Stimulated activated CD8-positive, alpha-beta memory T cell treated with anti-CD3 and anti-CD28 coated beads, Interleukin-4, amount 100 ng/mL, for 1 hour (primary cell): ENCODE data around the gene PVRIG.
"Not testable (repeated sequence)": the region's sequence is repeated elsewhere in the genome, so short reads cannot be mapped to it uniquely, and the experiment has no call there.

ENCODE experiments used
- DNase-seq, 2 donors: peaks; one replicate each; pipeline ENCODE4 v3.0.0-alpha.2; 2020; ENCODE audit warnings: low read depth in 2 of 2, low spot score in 1 of 2

PVRIG gene

GRCh38 chr7:100219801-100220585, at the start of gene PVRIG:
PVRIG (plus strand) TSS chr7:100219949; CDS start chr7:100219971, 22 bp downstream.
- not testable (repeated sequence) for DNase-seq

- no peak for DNase-seq
Observed at GRCh38 chr7:100170101-100170897, 49.5 kb upstream of the PVRIG start.

DNA sequence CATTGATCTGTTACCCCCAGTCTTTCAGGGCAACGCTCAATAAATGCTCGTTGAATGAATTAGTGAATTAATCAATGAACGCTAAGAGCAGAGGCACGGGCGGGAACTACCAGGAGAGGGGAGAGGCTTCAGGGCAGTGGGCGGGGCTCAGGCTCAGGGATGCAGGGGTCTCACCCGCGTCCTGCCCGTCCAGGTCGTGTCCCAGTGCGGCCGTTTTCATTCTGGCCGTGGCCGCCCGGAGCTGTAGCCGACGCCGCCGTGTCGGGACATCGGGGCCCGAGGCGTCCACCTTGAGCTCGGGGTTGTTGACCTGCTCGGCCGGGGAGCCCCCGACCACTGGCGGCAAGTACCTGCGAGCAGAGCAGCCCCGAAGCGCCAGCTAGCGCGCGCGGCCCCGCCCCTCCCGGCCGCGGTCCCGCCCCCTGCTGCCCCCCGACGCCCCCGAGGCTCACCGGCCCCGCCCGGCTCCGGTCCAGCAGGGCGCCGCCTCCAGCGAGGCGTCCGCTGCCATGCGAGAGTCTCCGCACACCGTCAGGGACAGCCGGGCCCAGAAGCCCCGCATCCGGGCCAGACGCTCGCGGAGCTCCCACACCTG, 48.6 kb upstream of the PVRIG start:
- no peak for DNase-seq

DNA sequence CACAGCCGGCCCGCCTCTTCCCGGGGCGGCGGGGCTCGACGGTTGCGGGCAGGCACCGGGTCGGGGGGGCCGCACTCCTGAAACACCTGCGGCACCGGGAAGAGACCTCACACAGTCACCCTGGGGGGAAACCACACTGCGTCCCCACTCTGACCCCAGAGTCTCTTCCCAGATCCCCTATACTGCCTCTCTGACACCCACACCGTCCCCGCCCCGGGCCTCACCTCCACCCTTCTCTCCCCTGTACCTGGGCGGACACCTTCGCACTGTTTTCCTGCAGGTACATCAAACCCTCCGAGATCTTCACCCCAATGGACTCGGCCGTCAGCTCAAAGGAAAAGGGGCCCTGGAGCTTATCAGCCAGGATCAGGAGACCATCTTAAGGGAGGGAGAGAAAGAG, 47.9 kb upstream of the PVRIG start:
- DNase-seq: no peak

DNA sequence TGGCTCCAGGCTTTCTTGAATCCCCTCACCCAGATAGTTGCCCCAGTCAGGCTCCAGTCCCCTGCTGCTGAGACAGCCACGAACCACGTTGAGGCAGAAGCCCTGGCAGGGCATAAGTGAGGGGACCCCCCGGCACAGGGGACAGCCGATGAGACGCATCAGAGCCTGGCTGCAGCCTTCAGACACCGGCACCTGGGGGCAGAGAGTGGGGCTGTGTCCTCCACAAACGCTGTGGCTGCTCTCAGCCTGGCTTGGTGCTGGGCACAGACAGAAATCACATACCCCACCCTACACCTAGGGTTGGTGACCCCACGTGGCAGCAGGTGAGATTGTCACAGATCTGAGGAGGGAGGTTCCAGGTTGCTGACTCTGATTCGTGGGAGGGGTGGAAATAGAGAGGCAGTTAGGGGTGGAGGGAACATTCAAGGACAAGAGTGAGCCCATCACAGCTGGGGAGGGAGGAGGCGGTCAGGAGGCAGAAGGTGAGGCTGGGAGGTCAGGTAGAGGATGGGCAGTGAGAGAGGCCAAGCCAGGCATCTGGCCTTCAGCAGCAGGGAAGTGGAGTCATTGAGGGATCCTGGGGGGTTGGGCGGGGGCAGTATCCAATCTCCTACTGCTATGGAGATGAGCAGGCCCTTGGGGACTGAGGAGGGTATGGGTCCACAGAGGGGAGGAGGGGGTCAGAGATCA, 45.8 kb upstream of the PVRIG start:
- no peak for DNase-seq

GRCh38 chr7:100174582-100174981, 45.2 kb upstream of the PVRIG start:
- no peak for DNase-seq

DNA sequence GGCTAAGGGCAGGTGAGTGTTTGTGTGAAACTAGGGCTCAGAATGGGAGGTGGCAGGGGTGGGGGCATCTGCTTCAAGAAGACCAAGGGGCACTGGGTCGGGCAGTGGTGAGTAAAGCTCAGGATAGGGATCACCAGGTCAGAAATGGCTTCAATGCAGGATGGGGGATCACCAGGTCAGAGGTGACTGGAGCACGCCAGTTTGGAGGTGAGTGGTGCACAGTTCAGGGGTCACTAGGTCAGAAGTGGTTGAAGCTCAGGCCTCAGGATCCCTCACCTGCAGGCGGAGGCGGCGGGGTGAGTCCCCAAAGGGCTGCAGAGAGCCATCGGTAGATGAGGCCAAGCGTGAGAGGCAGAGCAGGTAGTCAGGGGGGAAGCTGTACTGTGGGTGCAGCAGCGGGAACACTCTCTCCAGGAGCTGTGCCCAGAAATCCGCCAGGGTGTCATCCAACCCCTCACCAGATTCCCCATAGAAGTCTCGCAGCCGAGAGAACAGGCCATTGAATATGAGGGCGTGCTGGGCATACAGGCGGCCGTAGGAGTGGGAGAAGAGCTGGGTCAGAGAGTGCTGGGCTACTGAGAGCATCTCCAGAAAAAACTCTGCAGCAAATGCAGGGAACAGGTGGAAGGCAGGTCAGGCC, 44.3 kb upstream of the PVRIG start:
- no peak for DNase-seq

GRCh38 chr7:100176096-100177044, 43.4 kb upstream of the PVRIG start:
- DNase-seq: no peak

GRCh38 chr7:100177045-100178001, 42.4 kb upstream of the PVRIG start, which contains the start of the genes GPC2 and STAG3:
GPC2 (minus strand) TSS chr7:100177381; CDS start chr7:100177199, 182 bp downstream.
STAG3 (plus strand) TSS chr7:100177918; CDS start chr7:100180557, 2,639 bp downstream.
- DNase-seq: peak; percentile 89 to 92

- DNase-seq: not testable (repeated sequence)
Observed at GRCh38 chr7:100180084-100180483, 39.7 kb upstream of the PVRIG start.

DNA sequence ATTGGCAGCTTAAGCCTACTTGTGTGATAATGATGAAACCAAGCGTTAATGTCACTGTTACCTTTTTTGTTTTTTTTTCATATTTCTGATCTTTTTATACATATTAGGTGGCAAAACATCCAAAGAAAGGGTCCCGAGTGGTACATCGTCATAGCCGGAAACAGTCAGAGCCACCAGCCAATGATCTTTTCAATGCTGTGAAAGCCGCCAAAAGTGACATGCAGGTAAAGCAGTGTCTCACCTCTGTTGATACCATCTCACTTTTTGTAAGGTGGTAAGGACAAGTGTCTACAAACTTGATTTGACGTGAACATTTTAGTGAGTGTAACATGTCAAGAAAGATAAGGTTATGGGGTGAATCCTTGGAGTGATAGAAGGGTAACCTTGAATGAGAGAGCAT, 37.1 kb upstream of the PVRIG start:
- not testable (repeated sequence) for DNase-seq

DNA sequence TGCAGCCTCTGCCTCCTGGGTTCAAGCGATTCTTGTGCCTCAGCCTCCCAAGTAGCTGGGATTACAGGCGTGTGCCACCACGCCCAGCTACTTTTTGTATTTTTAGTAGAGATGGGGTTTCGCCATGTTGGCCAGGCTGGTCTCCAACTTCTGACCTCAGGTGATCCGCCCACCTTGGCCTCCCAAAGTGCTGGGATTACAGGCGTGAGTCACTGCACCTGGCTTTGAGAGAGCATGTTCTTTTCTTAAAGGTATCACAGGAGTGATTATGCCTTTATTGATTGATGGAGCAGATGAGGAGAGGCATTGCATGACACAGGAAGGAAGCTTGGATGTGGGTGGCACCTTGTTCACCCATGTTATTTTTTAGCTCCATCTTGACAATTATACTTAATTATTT, 36.7 kb upstream of the PVRIG start:
- not testable (repeated sequence) for DNase-seq

GRCh38 chr7:100185726-100186125, 34.0 kb upstream of the PVRIG start:
- DNase-seq: no peak

DNA sequence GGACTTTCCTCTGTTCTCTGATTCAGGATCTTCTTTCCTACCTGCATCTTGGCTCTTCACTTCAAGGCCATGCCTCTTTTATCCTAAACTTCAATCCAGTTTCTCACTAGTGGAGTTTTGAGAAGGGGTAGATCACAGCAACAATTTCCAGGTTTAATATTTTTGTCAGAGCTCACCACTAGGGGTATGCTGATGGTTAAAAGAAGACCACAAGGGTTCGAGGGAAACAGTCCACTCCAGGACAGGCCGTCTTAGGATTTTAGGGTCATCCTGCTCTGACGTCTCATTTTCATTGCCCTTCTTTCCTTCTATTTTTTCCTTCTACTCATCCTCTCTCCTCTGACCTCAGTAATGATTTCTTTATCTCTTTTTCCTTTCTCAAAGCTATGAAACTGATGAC, 30.7 kb upstream of the PVRIG start:
- no peak for DNase-seq

DNA sequence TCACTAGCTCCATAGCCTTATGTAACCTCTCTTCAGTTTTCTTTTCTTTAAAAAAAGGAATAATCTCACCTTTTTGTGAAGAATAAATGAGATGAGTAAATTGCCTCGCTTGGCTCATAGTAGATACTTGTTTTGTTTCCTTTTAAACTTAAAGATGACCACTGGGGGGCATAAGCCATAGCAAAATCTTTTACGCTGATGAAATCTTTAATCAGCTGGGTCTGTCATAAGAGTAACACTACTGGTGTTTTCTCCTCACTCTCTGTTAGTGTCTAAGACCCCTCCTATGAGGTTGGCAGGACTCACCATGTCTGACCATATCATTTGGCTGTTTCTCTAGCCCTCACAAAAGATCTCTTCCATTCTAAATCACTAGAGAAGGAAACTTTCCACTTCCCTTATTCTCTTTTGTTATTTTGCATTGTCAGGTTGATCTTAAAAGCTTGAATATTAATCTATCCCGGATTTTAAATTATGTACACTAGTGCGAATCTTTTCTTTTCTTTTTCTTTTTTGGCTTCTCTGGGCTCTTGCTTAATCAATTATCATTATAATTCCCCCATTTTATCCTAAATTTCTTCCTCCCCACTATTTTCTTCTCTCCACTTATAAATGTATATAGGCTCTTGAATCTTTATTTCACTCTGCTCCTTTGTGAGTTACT, 29.6 kb upstream of the PVRIG start:
- no peak for DNase-seq

- no peak for DNase-seq
Observed at GRCh38 chr7:100191775-100192174, 28.0 kb upstream of the PVRIG start.

DNA sequence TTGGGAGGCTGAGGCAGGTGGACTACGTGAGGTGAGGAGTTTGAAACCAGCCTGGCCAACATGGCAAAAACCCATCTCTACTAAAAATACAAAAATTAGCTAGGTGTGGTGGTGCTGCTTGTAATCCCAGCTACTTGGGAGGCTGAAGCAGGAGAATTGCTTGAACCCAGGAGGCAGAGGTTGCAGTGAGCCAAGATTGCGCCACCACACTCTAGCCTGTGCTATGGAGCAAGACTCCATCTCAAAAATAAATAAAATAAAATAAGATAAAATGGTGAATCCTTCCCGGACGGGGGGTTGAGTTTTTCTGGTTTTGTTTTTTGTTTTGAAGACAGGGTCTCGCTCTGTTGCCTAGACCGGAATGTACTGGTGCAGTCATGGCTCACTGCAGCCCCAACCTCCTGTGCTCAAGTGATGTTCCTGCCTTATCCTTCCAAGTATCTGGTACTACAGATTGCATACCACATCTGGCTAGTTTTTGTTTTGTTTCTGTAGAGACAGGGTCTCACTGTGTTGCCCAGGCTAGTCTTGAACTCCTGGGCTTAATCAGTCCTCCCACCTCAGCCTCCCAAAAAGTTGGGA, 27.4 kb upstream of the PVRIG start:
- not testable (repeated sequence) for DNase-seq
